ENCODE measurements around the gene CTAGE1.

The CTAGE1 gene

DNA sequence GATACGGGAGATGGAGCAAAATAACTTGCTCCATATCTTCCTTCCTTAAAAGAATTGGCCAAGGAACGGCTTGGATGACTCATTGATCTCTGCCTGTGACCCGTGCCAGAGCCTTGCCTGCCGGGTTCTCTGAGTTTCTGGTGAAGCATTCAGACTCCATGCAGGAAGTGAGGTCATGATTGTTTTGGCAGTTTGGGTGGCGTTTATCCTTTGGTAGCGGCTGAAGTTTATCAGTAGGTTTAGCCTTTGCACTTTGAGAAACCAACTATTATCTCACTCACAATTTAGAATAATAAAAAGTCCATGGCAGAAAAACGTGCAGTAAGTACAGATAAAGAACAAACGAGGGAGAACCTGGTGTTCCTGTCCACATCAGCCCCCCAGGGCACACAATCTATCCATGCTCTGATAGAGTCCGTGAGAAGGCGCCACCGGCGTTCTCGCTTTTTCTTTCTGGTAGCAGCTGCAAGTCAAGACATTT lies 15.0 kb upstream of the CTAGE1 start:
- POLR2A ChIA-PET: no interaction called here
- no peak overlapping the region for H3K4me3 ChIP-seq (ENCODE audit: low read depth, low read length)
- peak; percentile 33 for DNase-seq (ENCODE audit: low read depth, low spot score)
- CTCF ChIA-PET: interaction anchor here (1.5 kb wide), 1 partner anchor 10 kb away, joined by 4 read pairs; no protein-coding TSS in a partner anchor
- TF ChIP-seq, protein P1, sequence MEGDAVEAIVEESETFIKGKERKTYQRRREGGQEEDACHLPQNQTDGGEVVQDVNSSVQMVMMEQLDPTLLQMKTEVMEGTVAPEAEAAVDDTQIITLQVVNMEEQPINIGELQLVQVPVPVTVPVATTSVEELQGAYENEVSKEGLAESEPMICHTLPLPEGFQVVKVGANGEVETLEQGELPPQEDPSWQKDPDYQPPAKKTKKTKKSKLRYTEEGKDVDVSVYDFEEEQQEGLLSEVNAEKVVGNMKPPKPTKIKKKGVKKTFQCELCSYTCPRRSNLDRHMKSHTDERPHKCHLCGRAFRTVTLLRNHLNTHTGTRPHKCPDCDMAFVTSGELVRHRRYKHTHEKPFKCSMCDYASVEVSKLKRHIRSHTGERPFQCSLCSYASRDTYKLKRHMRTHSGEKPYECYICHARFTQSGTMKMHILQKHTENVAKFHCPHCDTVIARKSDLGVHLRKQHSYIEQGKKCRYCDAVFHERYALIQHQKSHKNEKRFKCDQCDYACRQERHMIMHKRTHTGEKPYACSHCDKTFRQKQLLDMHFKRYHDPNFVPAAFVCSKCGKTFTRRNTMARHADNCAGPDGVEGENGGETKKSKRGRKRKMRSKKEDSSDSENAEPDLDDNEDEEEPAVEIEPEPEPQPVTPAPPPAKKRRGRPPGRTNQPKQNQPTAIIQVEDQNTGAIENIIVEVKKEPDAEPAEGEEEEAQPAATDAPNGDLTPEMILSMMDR (IDR thresholded peaks at IDR 0.05; ENCODE audit: insufficient read depth, low read length, missing control alignments): no peak

DNA sequence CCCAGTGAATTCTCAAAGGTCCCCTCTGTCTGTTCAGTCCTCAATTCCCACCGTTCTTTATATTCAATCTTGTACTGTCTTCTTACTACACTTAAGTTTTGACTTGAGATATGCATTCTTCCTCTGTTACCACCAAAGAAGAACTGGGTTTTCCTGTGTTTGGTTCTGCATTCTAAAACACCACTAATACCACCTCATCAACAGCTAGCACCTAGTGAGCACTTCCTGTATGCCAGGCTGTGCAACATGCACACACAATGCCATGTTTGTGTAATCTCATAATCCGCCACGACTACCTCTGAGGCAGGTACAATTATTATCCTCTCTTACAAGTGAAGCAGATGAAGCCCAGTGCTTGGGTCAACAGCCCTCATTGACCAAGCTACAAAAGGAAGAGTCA lies 11.8 kb upstream of the CTAGE1 start:
- DNase-seq (ENCODE audit: low read depth, low spot score): no peak
- H3K4me3 ChIP-seq (ENCODE audit: low read depth, low read length): no peak overlapping the region
- POLR2A ChIA-PET: no interaction called here
- CTCF ChIA-PET: no interaction called here
- TF ChIP-seq, protein P1 (IDR thresholded peaks at IDR 0.05; ENCODE audit: insufficient read depth, low read length, missing control alignments): no peak

DNA sequence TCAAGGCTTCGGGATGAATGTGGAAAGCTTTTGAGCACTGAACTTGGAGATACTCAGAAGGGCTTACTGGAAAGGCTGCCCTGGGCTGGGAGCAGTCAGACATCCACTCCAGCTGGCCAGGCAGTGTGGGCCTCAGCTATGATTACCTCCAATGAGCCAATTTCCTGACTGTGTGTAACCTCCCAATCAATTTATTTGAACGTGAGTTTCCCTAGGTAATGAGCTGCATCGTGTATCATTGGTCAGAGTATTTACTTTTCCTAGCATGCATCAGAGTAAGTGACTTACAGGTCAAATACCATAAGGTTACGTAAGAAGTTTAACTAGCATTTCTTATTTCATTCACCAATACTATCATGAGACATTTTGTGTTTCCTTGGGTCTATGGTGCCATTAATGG lies 11.0 kb upstream of the CTAGE1 start:
- DNase-seq (ENCODE audit: low read depth, low spot score): no peak
- H3K4me3 ChIP-seq (ENCODE audit: low read depth, low read length): no peak overlapping the region
- ChIA-PET CTCF (interaction anchor here (0.6 kb wide), 1 partner anchor 12 kb away, joined by 4 read pairs; no protein-coding TSS in a partner anchor), POLR2A (no interaction called here)
- TF ChIP-seq, protein P1 (IDR thresholded peaks at IDR 0.05; ENCODE audit: insufficient read depth, low read length, missing control alignments): no peak

DNA sequence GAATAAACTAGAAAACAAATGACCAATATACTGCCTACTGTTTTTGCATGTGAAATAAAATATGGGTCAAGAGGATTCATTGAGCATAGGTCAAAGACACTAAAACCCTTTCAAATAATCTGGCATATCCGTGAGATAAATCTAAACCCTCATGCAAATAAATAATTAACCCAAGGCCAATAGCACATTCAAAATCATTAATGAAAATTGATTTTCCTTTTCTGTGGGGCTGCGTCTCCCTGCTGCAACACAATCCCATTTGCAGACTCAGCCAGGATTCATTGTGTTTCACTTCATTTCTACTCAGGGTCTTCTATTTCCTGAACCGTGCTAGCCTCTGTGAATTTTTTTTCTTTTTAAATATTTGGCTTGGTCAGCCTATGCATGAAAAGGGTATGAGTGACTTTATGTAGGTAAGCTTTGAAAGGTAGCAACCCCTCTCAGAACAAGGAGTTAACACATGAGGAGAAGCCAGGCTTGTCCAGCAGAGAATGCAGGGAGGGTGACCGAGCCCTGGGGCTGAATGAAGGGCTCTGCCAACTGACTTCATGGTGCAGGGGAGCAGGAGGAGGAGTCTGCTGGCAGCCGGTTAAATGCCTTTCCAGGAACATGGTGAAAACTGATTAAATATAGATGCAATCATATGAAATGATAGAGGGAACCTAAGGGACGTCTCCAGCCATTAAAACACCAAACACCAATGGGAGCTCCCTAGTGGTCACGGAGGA lies 10.3 kb upstream of the CTAGE1 start:
- CTCF ChIA-PET: no interaction called here
- TF ChIP-seq, protein P1 (IDR thresholded peaks at IDR 0.05; ENCODE audit: insufficient read depth, low read length, missing control alignments): no peak
- no peak for DNase-seq (ENCODE audit: low read depth, low spot score)
- H3K4me3 ChIP-seq (ENCODE audit: low read depth, low read length): no peak overlapping the region
- POLR2A ChIA-PET: no interaction called here

DNA sequence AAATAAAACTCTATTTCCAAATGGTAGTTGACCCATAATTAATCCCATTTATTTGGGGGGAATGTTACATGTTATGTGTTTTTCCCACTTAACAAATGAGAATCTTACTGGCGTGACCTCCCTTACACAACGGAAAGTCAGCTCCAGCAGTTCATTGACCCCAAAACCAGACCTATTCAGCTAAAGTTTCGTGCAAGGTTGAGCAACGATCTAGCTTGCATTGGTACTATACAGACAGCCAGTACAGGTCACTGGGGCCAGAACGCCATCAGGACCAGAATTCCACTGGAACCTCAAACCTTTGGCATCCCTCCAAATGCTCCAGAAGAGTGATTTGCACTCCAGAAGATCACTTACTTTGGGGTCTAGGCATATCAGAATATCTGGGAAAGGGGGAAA lies 6.8 kb upstream of the CTAGE1 start:
- TF ChIP-seq, protein P1 (IDR thresholded peaks at IDR 0.05; ENCODE audit: insufficient read depth, low read length, missing control alignments): no peak
- CTCF ChIA-PET: no interaction called here
- no peak overlapping the region for H3K4me3 ChIP-seq (ENCODE audit: low read depth, low read length)
- DNase-seq (ENCODE audit: low read depth, low spot score): no peak
- POLR2A ChIA-PET: no interaction called here

DNA sequence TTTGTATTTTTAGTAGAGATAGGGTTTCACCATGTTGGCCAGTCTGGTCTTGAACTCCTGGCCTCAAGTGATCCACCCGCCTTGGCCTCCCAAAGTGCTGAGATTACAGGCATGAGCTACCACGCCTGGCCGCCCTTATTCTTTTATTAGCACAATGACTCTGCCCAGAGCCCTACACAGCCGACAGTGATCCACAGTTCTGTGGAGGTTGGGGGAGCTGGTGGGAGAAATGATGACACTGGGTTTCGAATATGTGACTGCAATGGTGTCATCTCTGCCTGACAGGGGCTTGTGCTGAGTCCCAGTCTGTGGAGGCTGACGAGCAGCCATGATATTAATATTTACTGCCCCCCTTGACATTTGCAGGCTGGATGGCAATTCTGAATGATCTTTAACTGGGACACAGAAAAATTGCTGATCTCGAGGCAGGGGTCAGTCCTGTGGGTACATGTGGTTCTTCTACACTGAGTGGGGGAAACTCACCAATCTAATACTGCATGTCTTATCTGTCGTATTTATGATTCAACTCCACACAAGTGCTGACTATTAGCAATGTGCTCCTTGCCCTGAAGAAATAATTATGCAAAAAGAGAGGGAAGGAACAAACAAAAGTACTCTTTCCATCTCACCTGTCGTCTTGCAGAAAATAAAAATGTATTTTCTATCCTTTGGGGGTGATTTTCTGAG lies 6.3 kb upstream of the CTAGE1 start:
- CTCF ChIA-PET: no interaction called here
- TF ChIP-seq, protein P1 (IDR thresholded peaks at IDR 0.05; ENCODE audit: insufficient read depth, low read length, missing control alignments): no peak
- POLR2A ChIA-PET: no interaction called here
- DNase-seq (ENCODE audit: low read depth, low spot score): no peak
- no peak overlapping the region for H3K4me3 ChIP-seq (ENCODE audit: low read depth, low read length)

Measured in AG04449 (cell line).